K562 (cell line): Measurements from ENCODE around the gene MYO3B. TPM values are rescaled to one million over a fixed set of nuclear protein-coding genes. Genes with fewer than 3 reads are reported as not detected.

Source experiments
- CBFA2T2 ChIP-seq: fragments of 450-650 bp; conservative IDR thresholded peaks from 2 replicates; pipeline ENCODE4 v1.6.1; 2017; ENCODE audit warnings: mild to moderate bottlenecking
- ETV1 ChIP-seq: fragments of 450-650 bp; conservative IDR thresholded peaks from 2 replicates; pipeline ENCODE4 v1.6.1; 2016; ENCODE audit warnings: missing genetic modification characterization, control low read depth, low read depth, missing compliant biosample characterization
- L3MBTL2 ChIP-seq: fragments of 450-650 bp; IDR thresholded peaks from 2 replicates; pipeline ENCODE4 v1.6.1; 2016; ENCODE audit warnings: mild to moderate bottlenecking, moderate library complexity
- MTA3 ChIP-seq: fragments of 450-650 bp; formaldehyde crosslinking; IDR thresholded peaks from 2 replicates; pipeline ENCODE4 v1.6.1; 2017; ENCODE audit warnings: mild to moderate bottlenecking, borderline replicate concordance
- MYC ChIP-seq, 2 experiments: fragments of 250-450 bp in 1 of 2; sonication (Bioruptor Pico) in 1 of 2; IDR thresholded peaks; 2 replicates each; pipeline versions ENCODE4 v1.5.1 to v1.6.1; 2012 to 2021; ENCODE audit warnings: low read depth in 2 of 2, borderline replicate concordance in 1 of 2, improper control_type of control experiment in 1 of 2, low read length in 1 of 2, mild to moderate bottlenecking in 1 of 2, moderate library complexity in 1 of 2
- PBX2 ChIP-seq, 2 experiments: IDR thresholded peaks in 1 of 2; conservative IDR thresholded peaks in 1 of 2; 2 replicates each; pipeline ENCODE4 v1.6.1; 2016; ENCODE audit warnings: low read depth in 2 of 2, mild to moderate bottlenecking in 1 of 2, missing compliant biosample characterization in 1 of 2, missing genetic modification characterization in 1 of 2, moderate library complexity in 1 of 2
- SREBF2 ChIP-seq: sonication (generic); formaldehyde crosslinking; IDR thresholded peaks from 2 replicates; pipeline ENCODE4 v1.4.0; 2020; ENCODE audit warnings: mild to moderate bottlenecking, missing genetic modification reagents
- TEAD4 ChIP-seq, 2 experiments: sonication (generic) in 1 of 2; formaldehyde crosslinking in 1 of 2; IDR thresholded peaks; 2 replicates each; pipeline versions ENCODE4 v1.6.1 to v1.8.0; 2012 to 2022; ENCODE audit warnings: borderline replicate concordance in 1 of 2, inconsistent platforms in 1 of 2, low read length in 1 of 2, mild to moderate bottlenecking in 1 of 2, missing genetic modification reagents in 1 of 2
- ZFP1 ChIP-seq: fragments of 450-650 bp; formaldehyde crosslinking; IDR thresholded peaks from 2 replicates; pipeline ENCODE4 v1.4.0; 2020; ENCODE audit warnings: mild to moderate bottlenecking, mixed read lengths
- ZNF134 ChIP-seq: fragments of 250-450 bp; sonication (Bioruptor Pico); conservative IDR thresholded peaks from 2 replicates; pipeline ENCODE4 v1.4.0; 2020
- ZNF324 ChIP-seq: fragments of 250-450 bp; sonication (Bioruptor Pico); IDR thresholded peaks from 2 replicates; pipeline ENCODE4 v1.4.0; 2020; ENCODE audit warnings: mild to moderate bottlenecking
- ZNF444 ChIP-seq: fragments of 250-450 bp; sonication (Bioruptor Pico); IDR thresholded peaks from 2 replicates; pipeline ENCODE4 v1.4.0; 2020; ENCODE audit warnings: mild to moderate bottlenecking, moderate library complexity
- ZNF592 ChIP-seq: fragments of 450-650 bp; IDR thresholded peaks from 2 replicates; pipeline ENCODE4 v1.6.1; 2017; ENCODE audit warnings: antibody characterized with exemption, mild to moderate bottlenecking
- ZNF644 ChIP-seq: fragments of 200-800 bp; sonication (Bioruptor generic); IDR thresholded peaks from 2 replicates; pipeline ENCODE4 v1.6.1; 2016; ENCODE audit warnings: low read depth, missing genetic modification characterization, missing compliant biosample characterization
- polyA plus RNA-seq, 8 experiments: library from polyadenylated mRNA; depleted of rRNA in 4 of 8; stranded (reverse) in 5 of 8; unstranded in 3 of 8; fragments of >200 nt; fragmentation: Nextera tagmentation in 2 of 8; fragmentation: Illumina TruSeq in 1 of 8; extraction: Ambion mirVana in 2 of 8; extraction: Trizol in 1 of 8; gene quantifications; 2 replicates each; pipeline versions ENCODE4 v1.2.1 to v1.2.3, GENCODE V29; 2011 to 2014; ENCODE audit warnings: inconsistent platforms in 1 of 8, missing spikeins in 1 of 8
- total RNA-seq, 7 experiments: library from RNA; depleted of rRNA in 6 of 7; stranded (reverse); fragments of >200 nt in 6 of 7; fragmentation: Illumina TruSeq in 2 of 7; extraction: Trizol in 2 of 7; gene quantifications; 2 replicates each; pipeline versions ENCODE4 v1.2.1 to v1.2.3, GENCODE V29; 2011 to 2021; ENCODE audit warnings: low replicate concordance in 1 of 7
- TF ChIP-seq, protein P1 (sequence below): fragments of 450-650 bp; IDR thresholded peaks from 2 replicates; pipeline ENCODE4 v1.6.1; 2014; ENCODE audit warnings: low read depth, mild to moderate bottlenecking, moderate library complexity, borderline replicate concordance
- TF ChIP-seq, protein P2 (sequence below): fragments of 450-650 bp; formaldehyde crosslinking; IDR thresholded peaks from 2 replicates; pipeline ENCODE4 v1.4.0; 2020; ENCODE audit warnings: mild to moderate bottlenecking, moderate library complexity

MYO3B gene
- total and polyA plus RNA-seq, 9 of the 15 experiments (the other 6 are each of a cell fraction or from before 2014, with no cell fraction given), result 2.7 to 6.5 (median 3.6) TPM

- TF ChIP-seq, protein P1, sequence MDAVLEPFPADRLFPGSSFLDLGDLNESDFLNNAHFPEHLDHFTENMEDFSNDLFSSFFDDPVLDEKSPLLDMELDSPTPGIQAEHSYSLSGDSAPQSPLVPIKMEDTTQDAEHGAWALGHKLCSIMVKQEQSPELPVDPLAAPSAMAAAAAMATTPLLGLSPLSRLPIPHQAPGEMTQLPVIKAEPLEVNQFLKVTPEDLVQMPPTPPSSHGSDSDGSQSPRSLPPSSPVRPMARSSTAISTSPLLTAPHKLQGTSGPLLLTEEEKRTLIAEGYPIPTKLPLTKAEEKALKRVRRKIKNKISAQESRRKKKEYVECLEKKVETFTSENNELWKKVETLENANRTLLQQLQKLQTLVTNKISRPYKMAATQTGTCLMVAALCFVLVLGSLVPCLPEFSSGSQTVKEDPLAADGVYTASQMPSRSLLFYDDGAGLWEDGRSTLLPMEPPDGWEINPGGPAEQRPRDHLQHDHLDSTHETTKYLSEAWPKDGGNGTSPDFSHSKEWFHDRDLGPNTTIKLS, result no peak
- TF ChIP-seq ZNF592 (peak; percentile 74; the same call in 1 of the 2 replicates), ETV1 (0 out of 2 replicates have a peak, but pooled peaks have one; percentile 11), L3MBTL2 (peak; percentile 78), SREBF2 (no peak), ZNF444 (CRISPR knock-in tag) (no peak), ZFP1 (CRISPR knock-in tag) (0 out of 2 replicates have a peak, but pooled peaks have one; percentile 19), ZNF134 (CRISPR knock-in tag) (0 out of 2 replicates have a peak, but pooled peaks have one; percentile 15), MTA3 (peak; percentile 46; the same call in 1 of the 2 replicates), ZNF644 (tag) (peak; percentile 78; the same call in 1 of the 2 replicates), PBX2 (CRISPR knock-in tag; IDR thresholded peaks at IDR 0.05; ENCODE audit: low read depth) (no peak), PBX2 (tag; conservative IDR thresholded peaks at IDR 0.05; ENCODE audit: low read depth) (0 out of 2 replicates have a peak, but pooled peaks have one; percentile 5), TEAD4 (IDR thresholded peaks at IDR 0.05; ENCODE audit: low read length) (peak; percentile 73), TEAD4 (CRISPR knock-in tag; IDR thresholded peaks at IDR 0.05; ENCODE audit: borderline replicate concordance) (no peak), CBFA2T2 (peak; percentile 86), ZNF324 (CRISPR knock-in tag) (no peak), MYC (IDR thresholded peaks at IDR 0.05; ENCODE audit: low read depth, low read length) (peak; percentile 63), MYC (CRISPR knock-in tag; IDR thresholded peaks at IDR 0.05; ENCODE audit: borderline replicate concordance, low read depth) (no peak)
- TF ChIP-seq, protein P2, sequence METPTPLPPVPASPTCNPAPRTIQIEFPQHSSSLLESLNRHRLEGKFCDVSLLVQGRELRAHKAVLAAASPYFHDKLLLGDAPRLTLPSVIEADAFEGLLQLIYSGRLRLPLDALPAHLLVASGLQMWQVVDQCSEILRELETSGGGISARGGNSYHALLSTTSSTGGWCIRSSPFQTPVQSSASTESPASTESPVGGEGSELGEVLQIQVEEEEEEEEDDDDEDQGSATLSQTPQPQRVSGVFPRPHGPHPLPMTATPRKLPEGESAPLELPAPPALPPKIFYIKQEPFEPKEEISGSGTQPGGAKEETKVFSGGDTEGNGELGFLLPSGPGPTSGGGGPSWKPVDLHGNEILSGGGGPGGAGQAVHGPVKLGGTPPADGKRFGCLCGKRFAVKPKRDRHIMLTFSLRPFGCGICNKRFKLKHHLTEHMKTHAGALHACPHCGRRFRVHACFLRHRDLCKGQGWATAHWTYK (CRISPR knock-in tag), result peak; percentile 63; the same call in 1 of the 2 replicates
These were observed 29.0 kb downstream of the MYO3B start (continued) for GRCh38 chr2:170206805-170207407.
